A673 (cell line): Measurements from ENCODE around the gene WDR18.

Experiments
- EZH2 ChIP-seq: fragments of 200-600 bp; sonication (generic); IDR thresholded peaks from 2 replicates; pipeline ENCODE4 v1.6.1; 2017; ENCODE audit warnings: borderline replicate concordance, low read depth, mild to moderate bottlenecking, mixed read lengths, antibody characterized with exemption, low read length; ENCODE audit not compliant: poor library complexity, severe bottlenecking
- TF ChIP-seq, protein P1 (sequence below): fragments of 300-800, 200-600 bp; sonication (generic); conservative IDR thresholded peaks from 2 replicates; pipeline ENCODE4 v1.5.1; 2017; ENCODE audit warnings: low read depth, mild to moderate bottlenecking, antibody characterized with exemption, low read length, moderate library complexity, mixed read lengths

GRCh38 chr19:953445-954271, 30.5 kb upstream of the WDR18 start:
- TF ChIP-seq, protein P1, sequence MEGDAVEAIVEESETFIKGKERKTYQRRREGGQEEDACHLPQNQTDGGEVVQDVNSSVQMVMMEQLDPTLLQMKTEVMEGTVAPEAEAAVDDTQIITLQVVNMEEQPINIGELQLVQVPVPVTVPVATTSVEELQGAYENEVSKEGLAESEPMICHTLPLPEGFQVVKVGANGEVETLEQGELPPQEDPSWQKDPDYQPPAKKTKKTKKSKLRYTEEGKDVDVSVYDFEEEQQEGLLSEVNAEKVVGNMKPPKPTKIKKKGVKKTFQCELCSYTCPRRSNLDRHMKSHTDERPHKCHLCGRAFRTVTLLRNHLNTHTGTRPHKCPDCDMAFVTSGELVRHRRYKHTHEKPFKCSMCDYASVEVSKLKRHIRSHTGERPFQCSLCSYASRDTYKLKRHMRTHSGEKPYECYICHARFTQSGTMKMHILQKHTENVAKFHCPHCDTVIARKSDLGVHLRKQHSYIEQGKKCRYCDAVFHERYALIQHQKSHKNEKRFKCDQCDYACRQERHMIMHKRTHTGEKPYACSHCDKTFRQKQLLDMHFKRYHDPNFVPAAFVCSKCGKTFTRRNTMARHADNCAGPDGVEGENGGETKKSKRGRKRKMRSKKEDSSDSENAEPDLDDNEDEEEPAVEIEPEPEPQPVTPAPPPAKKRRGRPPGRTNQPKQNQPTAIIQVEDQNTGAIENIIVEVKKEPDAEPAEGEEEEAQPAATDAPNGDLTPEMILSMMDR = no peak
- TF ChIP-seq EZH2 = no peak
